BE2C (cell line): ENCODE measurements around the gene CXCL8.

Experiments used
- DNase-seq: peaks from one replicate; pipeline ENCODE4 v3.0.0-alpha.2; 2020
- H3K27me3 ChIP-seq: fragments of 250-450 bp; sonication (Bioruptor Pico); 2 replicates; pipeline ENCODE4 v1.5.1; 2020; ENCODE audit warnings: mild to moderate bottlenecking
- H3K36me3 ChIP-seq: fragments of 250-450 bp; sonication (Bioruptor Pico); 2 replicates; pipeline ENCODE4 v1.5.1; 2020; ENCODE audit warnings: mild to moderate bottlenecking
- H3K4me1 ChIP-seq: fragments of 250-450 bp; sonication (Bioruptor Pico); 2 replicates; pipeline ENCODE4 v1.5.1; 2020
- H3K4me3 ChIP-seq: 2 replicates; pipeline ENCODE4 v1.5.1; 2011; ENCODE audit warnings: low read depth, low read length
- H3K9me3 ChIP-seq: fragments of 250-450 bp; sonication (Bioruptor Pico); 2 replicates; pipeline ENCODE4 v1.5.1; 2020
- TF ChIP-seq, protein P1 (sequence below): IDR thresholded peaks from 2 replicates; pipeline ENCODE4 v1.5.1; 2012; ENCODE audit warnings: mild to moderate bottlenecking, low read depth, low read length

Gene CXCL8

DNA sequence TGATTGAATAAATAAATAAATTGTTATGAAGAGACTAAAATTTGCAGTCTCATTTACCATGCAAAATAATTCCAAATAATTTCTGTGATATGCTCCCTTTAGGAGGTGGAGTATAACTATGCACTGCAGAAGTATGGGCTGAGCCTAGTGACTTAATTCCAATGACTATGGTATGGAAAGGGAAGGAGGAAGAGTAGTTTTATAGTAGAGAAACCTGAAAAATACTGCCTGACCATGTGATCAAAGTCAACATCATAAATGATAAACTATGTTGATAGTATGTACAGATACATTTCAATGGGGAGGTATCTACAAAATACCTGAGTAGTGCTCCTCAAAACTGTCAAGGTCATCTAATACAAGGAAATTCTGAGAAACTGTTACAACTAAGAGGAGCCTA is 14.6 kb downstream of the CXCL8 start:
- no peak for DNase-seq
- no peaks in the 10 kb centered on the region for H3K9me3 ChIP-seq
- H3K4me3 ChIP-seq = no peak overlapping the region
- H3K36me3 ChIP-seq = no peaks in the 10 kb centered on the region
- TF ChIP-seq, protein P1, sequence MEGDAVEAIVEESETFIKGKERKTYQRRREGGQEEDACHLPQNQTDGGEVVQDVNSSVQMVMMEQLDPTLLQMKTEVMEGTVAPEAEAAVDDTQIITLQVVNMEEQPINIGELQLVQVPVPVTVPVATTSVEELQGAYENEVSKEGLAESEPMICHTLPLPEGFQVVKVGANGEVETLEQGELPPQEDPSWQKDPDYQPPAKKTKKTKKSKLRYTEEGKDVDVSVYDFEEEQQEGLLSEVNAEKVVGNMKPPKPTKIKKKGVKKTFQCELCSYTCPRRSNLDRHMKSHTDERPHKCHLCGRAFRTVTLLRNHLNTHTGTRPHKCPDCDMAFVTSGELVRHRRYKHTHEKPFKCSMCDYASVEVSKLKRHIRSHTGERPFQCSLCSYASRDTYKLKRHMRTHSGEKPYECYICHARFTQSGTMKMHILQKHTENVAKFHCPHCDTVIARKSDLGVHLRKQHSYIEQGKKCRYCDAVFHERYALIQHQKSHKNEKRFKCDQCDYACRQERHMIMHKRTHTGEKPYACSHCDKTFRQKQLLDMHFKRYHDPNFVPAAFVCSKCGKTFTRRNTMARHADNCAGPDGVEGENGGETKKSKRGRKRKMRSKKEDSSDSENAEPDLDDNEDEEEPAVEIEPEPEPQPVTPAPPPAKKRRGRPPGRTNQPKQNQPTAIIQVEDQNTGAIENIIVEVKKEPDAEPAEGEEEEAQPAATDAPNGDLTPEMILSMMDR = no peak
- H3K4me1 ChIP-seq = no peaks in the 10 kb centered on the region
- no peaks in the 10 kb centered on the region for H3K27me3 ChIP-seq

DNA sequence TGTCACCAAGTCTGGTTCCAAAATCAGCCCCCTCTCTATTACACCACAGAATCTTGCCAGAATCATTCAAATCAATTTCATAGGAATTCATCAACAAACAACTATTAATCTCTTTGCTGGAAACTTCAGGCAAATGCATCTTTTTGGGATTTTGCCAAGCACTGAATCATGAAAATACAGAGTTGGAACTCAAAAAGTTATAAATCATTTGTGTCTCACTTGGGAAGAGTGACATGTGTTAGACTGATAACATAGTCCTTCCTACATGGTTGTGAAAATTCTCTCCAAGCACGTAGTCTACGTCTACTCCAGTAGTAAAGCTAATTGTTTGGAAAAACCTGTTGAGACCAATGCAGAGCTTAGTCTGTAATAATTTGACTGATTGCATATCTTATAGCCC is 19.0 kb downstream of the CXCL8 start:
- Histone ChIP-seq H3K4me3 (no peak overlapping the region), H3K27me3 (no peaks in the 10 kb centered on the region), H3K36me3 (no peaks in the 10 kb centered on the region), H3K4me1 (no peaks in the 10 kb centered on the region), H3K9me3 (no peaks in the 10 kb centered on the region)
- DNase-seq = no peak
- TF ChIP-seq, protein P1 = no peak

DNA sequence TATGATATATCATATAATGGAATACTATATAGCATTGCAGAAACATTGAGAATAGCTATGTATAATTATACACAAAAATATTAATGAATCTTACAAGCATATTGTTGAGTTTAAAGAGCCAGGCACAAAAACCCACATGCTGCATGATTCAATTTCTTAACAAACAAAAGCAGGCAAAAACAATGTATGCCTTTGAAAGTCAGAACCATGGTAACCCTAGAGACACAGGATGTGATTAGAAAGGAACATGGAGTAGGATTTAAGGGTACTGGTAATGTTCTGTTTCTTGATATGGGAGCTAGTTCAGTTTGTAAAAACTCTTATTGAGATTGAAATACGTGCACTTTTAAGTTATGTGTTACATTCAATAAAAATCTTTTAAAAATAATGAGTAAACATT is 21.5 kb downstream of the CXCL8 start:
- Histone ChIP-seq H3K4me1 (no peaks in the 10 kb centered on the region), H3K36me3 (no peaks in the 10 kb centered on the region), H3K4me3 (no peak overlapping the region), H3K9me3 (no peaks in the 10 kb centered on the region), H3K27me3 (no peaks in the 10 kb centered on the region)
- no peak for DNase-seq
- TF ChIP-seq, protein P1 = no peak

DNA sequence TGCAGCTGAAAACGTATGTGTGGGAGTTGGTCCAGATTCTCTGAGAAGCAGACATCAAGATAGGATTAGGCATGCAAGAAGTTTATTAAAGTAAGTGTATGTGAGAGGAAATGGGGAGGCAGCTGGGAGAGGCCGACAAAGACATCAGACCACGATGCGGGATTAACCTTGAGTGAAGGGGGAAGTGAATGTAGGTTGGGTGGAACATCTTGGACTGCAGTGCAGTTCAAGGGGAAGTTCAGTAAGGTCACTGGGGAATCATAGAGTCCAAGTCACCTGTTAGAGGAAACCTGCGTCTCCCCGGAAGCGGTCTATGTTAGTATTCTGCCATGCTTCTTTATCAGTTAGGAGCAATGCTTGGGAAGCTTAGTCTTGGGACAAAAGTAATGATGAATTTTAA is 22.0 kb downstream of the CXCL8 start:
- no peak overlapping the region for H3K4me3 ChIP-seq
- H3K36me3 ChIP-seq = no peaks in the 10 kb centered on the region
- no peaks in the 10 kb centered on the region for H3K4me1 ChIP-seq
- no peak for DNase-seq
- H3K27me3 ChIP-seq = no peaks in the 10 kb centered on the region
- TF ChIP-seq, protein P1 = no peak
- no peaks in the 10 kb centered on the region for H3K9me3 ChIP-seq

DNA sequence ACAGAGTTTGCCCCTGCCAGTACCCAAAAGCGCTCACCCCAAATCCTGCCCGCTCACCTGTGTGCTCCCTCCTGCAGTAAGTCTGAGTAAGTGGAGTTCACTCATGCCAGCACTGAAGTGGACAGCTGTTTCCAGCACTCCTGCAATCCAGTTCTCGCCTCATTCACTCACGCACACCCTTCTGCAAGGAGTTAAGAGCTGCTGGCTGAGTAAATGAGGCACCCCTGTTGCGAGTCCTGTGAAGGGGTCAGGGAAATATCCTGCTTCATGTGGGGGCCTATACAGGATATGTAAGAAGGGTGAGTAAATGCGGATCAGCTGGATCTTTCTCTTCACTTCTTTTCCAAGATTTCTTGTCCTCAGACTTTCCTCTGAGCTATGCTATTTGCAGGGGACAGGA is 23.5 kb downstream of the CXCL8 start:
- no peaks in the 10 kb centered on the region for H3K4me1 ChIP-seq
- H3K9me3 ChIP-seq = no peaks in the 10 kb centered on the region
- no peaks in the 10 kb centered on the region for H3K27me3 ChIP-seq
- TF ChIP-seq, protein P1 = no peak
- no peaks in the 10 kb centered on the region for H3K36me3 ChIP-seq
- H3K4me3 ChIP-seq = no peak overlapping the region
- no peak for DNase-seq

DNA sequence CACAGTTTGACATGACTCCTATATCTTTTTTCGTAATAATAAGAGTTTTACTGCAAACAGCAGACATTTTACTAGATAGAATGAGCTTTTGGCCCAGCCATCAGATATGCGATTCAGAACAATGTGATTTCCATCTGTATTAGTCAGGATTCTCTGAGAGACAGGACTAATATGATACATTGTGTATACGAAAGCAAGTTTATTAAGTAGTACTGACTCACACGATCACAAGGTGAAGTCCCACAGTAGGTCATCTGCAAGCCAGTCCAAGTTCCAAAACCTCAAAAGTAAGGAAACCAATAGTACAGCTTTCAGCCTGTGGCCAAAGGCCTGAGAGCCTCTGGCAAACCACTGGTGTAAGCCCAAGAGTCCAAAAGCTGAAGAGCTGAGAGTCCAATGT is 24.1 kb downstream of the CXCL8 start:
- H3K36me3 ChIP-seq = no peaks in the 10 kb centered on the region
- H3K27me3 ChIP-seq = no peaks in the 10 kb centered on the region

More for the DNA sequence above, 24.1 kb downstream of the CXCL8 start:
- Histone ChIP-seq H3K4me1 (no peaks in the 10 kb centered on the region), H3K9me3 (no peaks in the 10 kb centered on the region), H3K4me3 (no peak overlapping the region)
- no peak for DNase-seq
- TF ChIP-seq, protein P1 = no peak
